Measurements from ENCODE around the gene SPO11.

DNA sequence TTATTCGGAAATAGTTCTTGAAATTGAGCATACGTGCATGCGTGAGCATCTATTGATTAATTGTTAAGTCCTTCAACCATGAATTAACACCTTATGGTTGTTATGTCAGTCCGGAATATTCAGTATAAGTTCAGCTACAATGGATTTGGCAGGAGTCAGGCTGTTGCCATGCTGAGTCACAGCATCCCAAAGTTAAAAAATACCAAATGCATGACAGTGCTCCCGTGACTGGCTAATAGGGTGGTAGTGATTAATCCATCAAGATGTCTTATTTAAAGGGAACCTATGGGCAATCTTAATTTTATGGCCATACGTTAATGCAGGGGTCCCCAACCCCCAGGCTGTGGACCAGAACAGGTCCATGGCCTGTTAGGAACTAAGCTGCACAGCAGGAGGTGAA, 31.9 kb downstream of the SPO11 start:
- TF ChIP-seq EP300 (conservative IDR thresholded peaks at IDR 0.05; ENCODE audit: poor library complexity, severe bottlenecking): no peak
- TF ChIP-seq EZH2 (IDR thresholded peaks at IDR 0.05; ENCODE audit: borderline replicate concordance, insufficient read depth, low read length, poor library complexity, severe bottlenecking): no peak
- no peak for TF ChIP-seq REST (IDR thresholded peaks at IDR 0.05; ENCODE audit: borderline replicate concordance)
- no peak for TF ChIP-seq CTCF (IDR thresholded peaks at IDR 0.05; ENCODE audit: poor library complexity, severe bottlenecking)
- TF ChIP-seq TAF1 (IDR thresholded peaks at IDR 0.05; ENCODE audit: low read depth): no peak
- TF ChIP-seq RAD21 (conservative IDR thresholded peaks at IDR 0.05): no peak
- TF ChIP-seq POLR2AphosphoS5 (IDR thresholded peaks at IDR 0.05): no peak
- TF ChIP-seq MXI1 (conservative IDR thresholded peaks at IDR 0.05; ENCODE audit: poor library complexity, severe bottlenecking): no peak
